ENCODE data around the gene TRRAP. TPM values are rescaled to one million over a fixed set of nuclear protein-coding genes. Genes with fewer than 3 reads are reported as not detected.

Gene TRRAP
- total and polyA plus RNA-seq, 2 of the 4 experiments (the other 2 are of a cell fraction) = 12.5 to 18.1 TPM

DNA sequence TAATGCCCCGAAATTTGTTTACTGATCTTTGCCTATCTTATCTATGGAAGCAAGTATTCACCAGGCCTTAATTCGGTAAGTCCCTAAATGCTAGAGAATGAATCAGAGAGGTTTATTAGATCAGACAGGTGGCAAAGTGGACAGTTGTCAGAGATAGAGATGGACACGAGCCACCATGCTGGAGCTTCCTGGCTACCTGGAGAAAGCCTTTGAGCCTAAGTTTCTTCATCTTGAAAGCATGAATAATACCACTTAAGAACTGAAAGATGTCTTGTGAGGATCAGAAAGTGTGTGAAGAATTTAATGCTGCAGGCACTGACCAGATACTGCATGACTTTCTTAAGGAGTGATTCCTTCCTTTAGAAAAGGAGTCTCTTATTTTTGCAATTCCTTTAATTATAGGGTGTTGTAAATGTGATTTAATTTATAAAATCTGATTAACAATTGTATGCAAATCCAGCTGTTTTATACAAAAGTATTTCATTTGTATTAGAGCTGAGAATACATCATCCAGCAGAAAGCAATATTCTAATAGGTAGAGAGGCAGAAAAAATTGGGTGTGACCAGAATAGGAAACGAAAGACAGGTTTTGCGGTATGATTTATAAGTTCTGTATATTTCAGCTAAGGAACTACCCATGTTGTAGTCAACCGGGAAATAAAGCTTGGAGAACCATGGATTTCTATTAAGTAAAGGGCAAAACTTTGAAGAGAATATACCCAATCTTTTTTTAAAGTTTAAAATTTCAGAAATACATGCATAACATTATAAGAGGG is 182.9 kb downstream of the TRRAP start (continued):
- no peak for TF ChIP-seq FOS (IDR thresholded peaks at IDR 0.05; ENCODE audit: low read depth, low read length)

Small RNA genes lying within 50 kb of the gene (microRNA-seq; reads per million reads assigned to microRNA genes)
- 0 to 1.1 reads per million in 2 experiments for gene MIR3609 (ENCODE audit: insufficient read depth in 1 of 2, insufficient read length in 1 of 2, unreplicated experiment in 1 of 2)

Small RNA genes lying within 50 kb of the gene (small RNA-seq; reads per million reads assigned to genes)
- 0 to 24.9 (median 4.0) reads per million in 5 experiments for gene MIR3609

Other genes with a start within 250 kb of the TRRAP start
- 1.1 and 1.4 TPM in 2 replicates for gene TMEM130, start 8.5 kb upstream of the TRRAP start, total RNA-seq (2012; rRNA removed)
- 13.5 and 14.8 TPM in 2 replicates for gene TMEM130, start 8.5 kb upstream of the TRRAP start, polyA plus RNA-seq (2012; rRNA removed)